ENCODE measurements around the gene RPS3A. TPM values are rescaled to one million over a fixed set of nuclear protein-coding genes. Genes with fewer than 3 reads are reported as not detected.
A peak's percentile ranks its signal among the peaks of the same experiment; 100 is the strongest.

The RPS3A gene
- total and polyA plus RNA-seq, 2 of the 13 experiments (the other 11 are each of a cell fraction or from before 2014, with no cell fraction given): 3,332 to 3,626 TPM

DNA sequence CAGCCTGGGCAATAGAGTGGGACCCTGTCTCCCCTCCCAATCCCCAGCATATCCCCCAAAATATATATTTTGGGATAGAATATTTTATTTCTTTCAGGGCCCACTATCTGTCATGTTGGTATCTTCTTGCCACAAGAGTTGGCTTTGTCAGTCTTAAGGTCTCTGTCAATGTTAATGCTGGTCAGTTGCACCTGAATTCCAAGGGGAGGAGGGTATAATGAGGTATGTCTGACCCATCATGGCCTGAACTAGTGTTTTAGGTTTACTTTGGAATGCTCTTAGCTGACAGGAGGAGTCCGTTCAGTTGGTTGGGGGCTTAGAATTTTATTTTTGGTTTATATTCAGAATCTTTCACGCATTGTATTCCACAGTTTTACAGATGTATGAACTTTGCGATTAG is 6.2 kb upstream of the RPS3A start:
- H3K9me3 ChIP-seq (ENCODE audit: low read length): no peaks in the 10 kb centered on the region

DNA sequence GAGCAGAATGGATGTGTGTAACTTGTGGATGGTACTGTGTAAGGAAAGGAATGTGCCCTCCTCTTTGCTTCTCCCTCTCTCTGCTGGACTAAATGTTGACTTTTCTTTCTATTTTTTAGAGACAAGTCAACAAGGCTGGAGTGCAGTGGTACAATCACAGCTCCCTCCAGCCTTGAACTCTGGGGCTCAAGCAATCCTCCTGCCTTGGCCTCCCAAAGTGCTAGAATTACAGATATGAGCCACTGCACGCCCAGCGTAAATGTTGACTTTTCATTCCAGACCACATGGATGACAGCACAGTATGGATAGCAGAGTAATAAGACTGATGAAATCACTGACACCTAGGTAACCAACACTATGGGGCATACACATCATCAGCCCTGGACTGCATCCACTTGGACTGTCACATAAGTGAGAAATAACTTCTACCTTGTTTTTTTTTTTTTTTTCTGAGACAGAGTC is 5.1 kb upstream of the RPS3A start:
- peaks cover 63% of the 10 kb centered on the region for H3K4me1 ChIP-seq (ENCODE audit: insufficient read depth, low read length)
- in situ Hi-C loops (cut with HindIII; ENCODE audit: extremely low pct_ligation_motif_present, low pct_unique_long_range_greater_than_20kb) (no loop called here), intact Hi-C loops (cut with micrococcal nuclease; ENCODE audit: unreplicated experiment) (no loop called here)
- H4K20me1 ChIP-seq (ENCODE audit: insufficient read depth, low read length): no peaks in the 10 kb centered on the region
- WGBS (ENCODE audit: low lambda C conversion rate): 11% methylated on average over 2 of the region's 2 CpGs
- no peaks in the 10 kb centered on the region for H3K36me3 ChIP-seq (replicated peaks in 1 of 2; ENCODE audit: control insufficient read depth in 1 of 2, insufficient read depth in 2 of 2, low read length in 2 of 2)
- no peaks in the 10 kb centered on the region for H3K9me3 ChIP-seq (ENCODE audit: low read length)
- no peak overlapping the region for H3K9ac ChIP-seq (ENCODE audit: insufficient read depth, low read depth, low read length)
- peak; percentile 81 for FAIRE-seq
- ATAC-seq: peak; percentile 84
- CTCF ChIA-PET (ENCODE audit: low intra/inter-chr PET ratio, low total read pairs): no interaction called here
- H3K4me3 ChIP-seq (replicated peaks in 1 of 3; ENCODE audit: insufficient read depth in 1 of 3, low read depth in 2 of 3, low read length in 3 of 3): no peak overlapping the region
- BruUV-seq (replicated peaks): no TSS peak
- peak overlapping the region; percentile 23 for H3K27ac ChIP-seq (ENCODE audit: extremely low read length, insufficient read depth, low read length)
- H3K27me3 ChIP-seq (ENCODE audit: control insufficient read depth in 1 of 2, insufficient read depth in 2 of 2, low read length in 2 of 2): no peaks in the 10 kb centered on the region
- DNase-seq (ENCODE audit: low spot score): peak; percentile 85
- H3K4me2 ChIP-seq (ENCODE audit: low read depth, low read length): no peak overlapping the region
- POLR2A ChIA-PET: interaction anchor here (1.1 kb wide), 1 partner anchor 79 kb away, joined by 3 read pairs; the partner anchor contains the start of gene LRBA
- no peak overlapping the region for H2AFZ ChIP-seq (ENCODE audit: low read length)
- H3K79me2 ChIP-seq (ENCODE audit: insufficient read depth, low read length): no peaks in the 10 kb centered on the region
- TF ChIP-seq HMG20B (CRISPR knock-in tag; conservative IDR thresholded peaks at IDR 0.05) (peak; percentile 43; the same call in 1 of the 2 replicates), ZNF556 (CRISPR knock-in tag; IDR thresholded peaks at IDR 0.05; ENCODE audit: borderline replicate concordance) (0 out of 2 replicates have a peak, but pooled peaks have one; percentile 63), ZBTB21 (CRISPR knock-in tag; IDR thresholded peaks at IDR 0.05) (0 out of 2 replicates have a peak, but pooled peaks have one; percentile 26), MEIS2 (CRISPR knock-in tag; IDR thresholded peaks at IDR 0.05) (peak; percentile 61; the same call in 1 of the 2 replicates), NFATC3 (CRISPR knock-in tag; IDR thresholded peaks at IDR 0.05) (no peak), ZMYM4 (CRISPR knock-in tag; IDR thresholded peaks at IDR 0.05) (peak; percentile 93)
- TF ChIP-seq, protein P1, sequence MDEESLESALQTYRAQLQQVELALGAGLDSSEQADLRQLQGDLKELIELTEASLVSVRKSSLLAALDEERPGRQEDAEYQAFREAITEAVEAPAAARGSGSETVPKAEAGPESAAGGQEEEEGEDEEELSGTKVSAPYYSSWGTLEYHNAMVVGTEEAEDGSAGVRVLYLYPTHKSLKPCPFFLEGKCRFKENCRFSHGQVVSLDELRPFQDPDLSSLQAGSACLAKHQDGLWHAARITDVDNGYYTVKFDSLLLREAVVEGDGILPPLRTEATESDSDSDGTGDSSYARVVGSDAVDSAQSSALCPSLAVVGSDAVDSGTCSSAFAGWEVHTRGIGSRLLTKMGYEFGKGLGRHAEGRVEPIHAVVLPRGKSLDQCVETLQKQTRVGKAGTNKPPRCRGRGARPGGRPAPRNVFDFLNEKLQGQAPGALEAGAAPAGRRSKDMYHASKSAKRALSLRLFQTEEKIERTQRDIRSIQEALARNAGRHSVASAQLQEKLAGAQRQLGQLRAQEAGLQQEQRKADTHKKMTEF (CRISPR knock-in tag; IDR thresholded peaks at IDR 0.05): peak; percentile 83
- TF ChIP-seq, protein P2, sequence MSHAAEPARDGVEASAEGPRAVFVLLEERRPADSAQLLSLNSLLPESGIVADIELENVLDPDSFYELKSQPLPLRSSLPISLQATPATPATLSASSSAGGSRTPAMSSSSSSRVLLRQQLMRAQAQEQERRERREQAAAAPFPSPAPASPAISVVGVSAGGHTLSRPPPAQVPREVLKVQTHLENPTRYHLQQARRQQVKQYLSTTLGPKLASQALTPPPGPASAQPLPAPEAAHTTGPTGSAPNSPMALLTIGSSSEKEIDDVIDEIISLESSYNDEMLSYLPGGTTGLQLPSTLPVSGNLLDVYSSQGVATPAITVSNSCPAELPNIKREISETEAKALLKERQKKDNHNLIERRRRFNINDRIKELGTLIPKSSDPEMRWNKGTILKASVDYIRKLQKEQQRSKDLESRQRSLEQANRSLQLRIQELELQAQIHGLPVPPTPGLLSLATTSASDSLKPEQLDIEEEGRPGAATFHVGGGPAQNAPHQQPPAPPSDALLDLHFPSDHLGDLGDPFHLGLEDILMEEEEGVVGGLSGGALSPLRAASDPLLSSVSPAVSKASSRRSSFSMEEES (CRISPR knock-in tag; IDR thresholded peaks at IDR 0.05): no peak
- TF ChIP-seq, protein P3, sequence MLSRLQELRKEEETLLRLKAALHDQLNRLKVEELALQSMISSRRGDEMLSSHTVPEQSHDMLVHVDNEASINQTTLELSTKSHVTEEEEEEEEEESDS (CRISPR knock-in tag; IDR thresholded peaks at IDR 0.05; ENCODE audit: borderline replicate concordance): no peak
- TF ChIP-seq, protein P4, sequence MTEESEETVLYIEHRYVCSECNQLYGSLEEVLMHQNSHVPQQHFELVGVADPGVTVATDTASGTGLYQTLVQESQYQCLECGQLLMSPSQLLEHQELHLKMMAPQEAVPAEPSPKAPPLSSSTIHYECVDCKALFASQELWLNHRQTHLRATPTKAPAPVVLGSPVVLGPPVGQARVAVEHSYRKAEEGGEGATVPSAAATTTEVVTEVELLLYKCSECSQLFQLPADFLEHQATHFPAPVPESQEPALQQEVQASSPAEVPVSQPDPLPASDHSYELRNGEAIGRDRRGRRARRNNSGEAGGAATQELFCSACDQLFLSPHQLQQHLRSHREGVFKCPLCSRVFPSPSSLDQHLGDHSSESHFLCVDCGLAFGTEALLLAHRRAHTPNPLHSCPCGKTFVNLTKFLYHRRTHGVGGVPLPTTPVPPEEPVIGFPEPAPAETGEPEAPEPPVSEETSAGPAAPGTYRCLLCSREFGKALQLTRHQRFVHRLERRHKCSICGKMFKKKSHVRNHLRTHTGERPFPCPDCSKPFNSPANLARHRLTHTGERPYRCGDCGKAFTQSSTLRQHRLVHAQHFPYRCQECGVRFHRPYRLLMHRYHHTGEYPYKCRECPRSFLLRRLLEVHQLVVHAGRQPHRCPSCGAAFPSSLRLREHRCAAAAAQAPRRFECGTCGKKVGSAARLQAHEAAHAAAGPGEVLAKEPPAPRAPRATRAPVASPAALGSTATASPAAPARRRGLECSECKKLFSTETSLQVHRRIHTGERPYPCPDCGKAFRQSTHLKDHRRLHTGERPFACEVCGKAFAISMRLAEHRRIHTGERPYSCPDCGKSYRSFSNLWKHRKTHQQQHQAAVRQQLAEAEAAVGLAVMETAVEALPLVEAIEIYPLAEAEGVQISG (CRISPR knock-in tag; IDR thresholded peaks at IDR 0.05): peak; percentile 91

More for the DNA sequence above, 6.2 kb upstream of the RPS3A start:
- DNase-seq (ENCODE audit: low spot score): no peak
- BruUV-seq (replicated peaks): no TSS peak
- Histone ChIP-seq H3K79me2 (ENCODE audit: insufficient read depth, low read length) (no peaks in the 10 kb centered on the region), H2AFZ (ENCODE audit: low read length) (no peak overlapping the region), H3K4me2 (ENCODE audit: low read depth, low read length) (no peak overlapping the region), H3K4me1 (ENCODE audit: insufficient read depth, low read length) (peaks cover 55% of the 10 kb centered on the region), H3K27me3 (ENCODE audit: control insufficient read depth in 1 of 2, insufficient read depth in 2 of 2, low read length in 2 of 2) (no peaks in the 10 kb centered on the region), H3K36me3 (replicated peaks in 1 of 2; ENCODE audit: control insufficient read depth in 1 of 2, insufficient read depth in 2 of 2, low read length in 2 of 2) (no peaks in the 10 kb centered on the region), H4K20me1 (ENCODE audit: insufficient read depth, low read length) (no peaks in the 10 kb centered on the region), H3K9ac (ENCODE audit: insufficient read depth, low read depth, low read length) (no peak overlapping the region), H3K27ac (ENCODE audit: extremely low read length, insufficient read depth, low read length) (no peak overlapping the region), H3K4me3 (replicated peaks in 1 of 3; ENCODE audit: insufficient read depth in 1 of 3, low read depth in 2 of 3, low read length in 3 of 3) (no peak overlapping the region)
- FAIRE-seq: no peak
- 72% methylated on average over 3 of the region's 3 CpGs for WGBS (ENCODE audit: low lambda C conversion rate)
- peak; percentile 15; the same call in 1 of the 3 replicates for ATAC-seq
- in situ Hi-C loops (cut with HindIII; ENCODE audit: extremely low pct_ligation_motif_present, low pct_unique_long_range_greater_than_20kb) (no loop called here), intact Hi-C loops (cut with micrococcal nuclease; ENCODE audit: unreplicated experiment) (no loop called here)
- ChIA-PET POLR2A (no interaction called here), CTCF (ENCODE audit: low intra/inter-chr PET ratio, low total read pairs) (no interaction called here)
- TF ChIP-seq ZNF121 (CRISPR knock-in tag; IDR thresholded peaks at IDR 0.05): 0 out of 2 replicates have a peak, but pooled peaks have one; percentile 12
- TF ChIP-seq, protein P5, sequence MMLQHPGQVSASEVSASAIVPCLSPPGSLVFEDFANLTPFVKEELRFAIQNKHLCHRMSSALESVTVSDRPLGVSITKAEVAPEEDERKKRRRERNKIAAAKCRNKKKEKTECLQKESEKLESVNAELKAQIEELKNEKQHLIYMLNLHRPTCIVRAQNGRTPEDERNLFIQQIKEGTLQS (CRISPR knock-in tag; IDR thresholded peaks at IDR 0.05): no peak
- no peak for TF ChIP-seq ZNF432 (CRISPR knock-in tag; IDR thresholded peaks at IDR 0.05; ENCODE audit: borderline replicate concordance)
- peak; percentile 16 for TF ChIP-seq TEAD3 (CRISPR knock-in tag; optimal IDR thresholded peaks at IDR 0.05; ENCODE audit: borderline replicate concordance)
